ENCODE data around the gene ACOX1. TPM values are rescaled to one million over a fixed set of nuclear protein-coding genes. Genes with fewer than 3 reads are reported as not detected.

ACOX1 gene
- total and polyA plus RNA-seq, 8 donors: 25.6 to 81.0 (median 31.9) TPM

GRCh38 chr17:75998327-75998795 is 19.4 kb upstream of the ACOX1 start:
- no peak overlapping the region for H3K4me3 ChIP-seq
- peaks cover 9 to 24% of the 10 kb centered on the region in 2 donors for H3K4me1 ChIP-seq
- H3K27me3 ChIP-seq: no peaks in the 10 kb centered on the region
- no peak for TF ChIP-seq CTCF (IDR thresholded peaks at IDR 0.05)
- intact Hi-C loops (cut with DNase I): no loop called here
- DNase-seq: no peak
- peaks cover 0 to 50% of the 10 kb centered on the region in 2 donors for H3K36me3 ChIP-seq
- no peak for ATAC-seq
- H3K9me3 ChIP-seq: no peaks in the 10 kb centered on the region
- H3K27ac ChIP-seq: peak overlapping the region in 1 of 2 donors; percentile 28

- intact Hi-C loops (cut with DNase I): no loop called here
- DNase-seq (peak in 2 of 4 donors; percentile 71 to 87), ATAC-seq (peak; percentile 79)
- Histone ChIP-seq H3K27me3 (no peaks in the 10 kb centered on the region), H3K27ac (peak overlapping the region; percentile 33 to 77), H3K4me1 (peaks cover 9 to 24% of the 10 kb centered on the region in 2 donors), H3K4me3 (no peak overlapping the region), H3K9me3 (no peaks in the 10 kb centered on the region), H3K36me3 (peaks cover 0 to 50% of the 10 kb centered on the region in 2 donors)
- no peak for TF ChIP-seq CTCF (IDR thresholded peaks at IDR 0.05)
Observed at GRCh38 chr17:75996665-75997590, 18.0 kb upstream of the ACOX1 start.

GRCh38 chr17:75995385-75995925 is 16.5 kb upstream of the ACOX1 start:
- H3K4me3 ChIP-seq: no peak overlapping the region
- intact Hi-C loops (cut with DNase I): no loop called here

GRCh38 chr17:75994802-75995370 is 15.9 kb upstream of the ACOX1 start:
- Histone ChIP-seq H3K4me1 (peaks cover 9 to 24% of the 10 kb centered on the region in 2 donors), H3K4me3 (no peak overlapping the region), H3K27ac (no peak overlapping the region), H3K9me3 (no peaks in the 10 kb centered on the region), H3K36me3 (peaks cover 0 to 41% of the 10 kb centered on the region in 2 donors), H3K27me3 (no peaks in the 10 kb centered on the region)
- intact Hi-C loops (cut with DNase I): no loop called here
- no peak for DNase-seq
- TF ChIP-seq CTCF (IDR thresholded peaks at IDR 0.05): no peak
- no peak for ATAC-seq

More at GRCh38 chr17:75995385-75995925, 16.5 kb upstream of the ACOX1 start:
- ATAC-seq: no peak
- peaks cover 0 to 46% of the 10 kb centered on the region in 2 donors for H3K36me3 ChIP-seq
- TF ChIP-seq CTCF (IDR thresholded peaks at IDR 0.05): no peak
- H3K27me3 ChIP-seq: no peaks in the 10 kb centered on the region
- no peaks in the 10 kb centered on the region for H3K9me3 ChIP-seq
- H3K27ac ChIP-seq: no peak overlapping the region
- H3K4me1 ChIP-seq: peaks cover 9 to 24% of the 10 kb centered on the region in 2 donors
- no peak for DNase-seq

GRCh38 chr17:75991396-75991795 is 12.4 kb upstream of the ACOX1 start:
- ATAC-seq (no peak), DNase-seq (peak in 1 of 4 donors; percentile 10)
- peaks cover 0 to 2% of the 10 kb centered on the region in 2 donors for H3K4me1 ChIP-seq
- no peak for TF ChIP-seq CTCF (IDR thresholded peaks at IDR 0.05)
- H3K4me3 ChIP-seq: no peak overlapping the region
- intact Hi-C loops (cut with DNase I): no loop called here
- no peak overlapping the region for H3K27ac ChIP-seq
- no peaks in the 10 kb centered on the region for H3K27me3 ChIP-seq
- peaks cover 0 to 46% of the 10 kb centered on the region in 2 donors for H3K36me3 ChIP-seq
- H3K9me3 ChIP-seq: no peaks in the 10 kb centered on the region

All from left lung (tissue), 10 donors.